GM10248 (cell line): ENCODE data around the gene EFNA4.

Experiments
- CTCF ChIA-PET: fragments of 300-600 bp; sonication (Branson Sonifier 250); formaldehyde crosslinking; extraction: SDS; loops from one replicate; lab custom pipeline; 2021; ENCODE audit warnings: antibody characterized with exemption; lab: Yijun Ruan, JAX
- POLR2A ChIA-PET: fragments of 350-650 bp; sonication (Branson Sonifier 250); formaldehyde crosslinking; extraction: SDS; loops from one replicate; lab custom pipeline; 2020; ENCODE audit warnings: antibody characterized with exemption; lab: Yijun Ruan, JAX
- DNase-seq: peaks from one replicate; pipeline ENCODE4 v3.0.0; 2012; ENCODE audit errors: extremely low spot score
- CTCF ChIP-seq: IDR thresholded peaks from 2 replicates; pipeline ENCODE4 v1.5.1; 2012; ENCODE audit warnings: mild to moderate bottlenecking, low read depth; ENCODE audit errors: extremely low read depth, missing control alignments, control extremely low read depth

EFNA4 gene

DNA sequence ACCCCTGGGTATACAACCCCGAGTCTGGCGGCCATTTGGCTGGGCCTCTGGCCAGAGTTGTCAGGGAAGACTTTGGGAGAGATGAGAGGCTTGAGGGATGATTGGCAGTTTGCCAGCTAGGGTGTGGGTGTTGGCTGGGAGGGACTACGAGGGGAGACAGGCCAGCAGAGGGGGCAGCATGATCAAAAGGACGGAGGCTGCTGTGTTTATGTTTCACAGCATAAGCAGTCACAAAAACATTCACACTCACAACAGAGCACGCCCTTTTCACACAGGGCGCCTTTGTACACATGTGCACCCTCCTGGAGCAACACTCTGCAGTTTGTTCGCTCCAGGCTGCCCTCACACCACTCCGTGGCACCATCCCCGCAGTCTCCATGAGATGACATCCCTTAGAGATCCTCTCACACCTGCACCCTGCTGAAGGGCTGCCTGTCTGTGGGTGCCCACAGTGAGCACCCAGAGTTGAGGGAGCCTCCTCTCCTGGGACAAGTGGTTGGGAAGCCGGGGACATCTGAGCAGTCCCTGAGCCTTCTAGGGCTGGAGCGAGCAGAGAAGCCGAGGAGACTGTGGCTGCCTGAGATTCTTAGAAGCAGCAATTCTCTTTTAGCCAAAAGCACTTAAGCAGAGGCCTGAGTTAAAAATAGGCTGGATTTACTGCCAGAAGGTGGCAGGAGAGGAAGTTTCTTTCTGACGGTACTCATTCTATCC is 30.5 kb downstream of the EFNA4 start:
- POLR2A ChIA-PET = no interaction called here
- peak; percentile 17 for TF ChIP-seq CTCF
- CTCF ChIA-PET = interaction anchor here (1.2 to 6.8 kb wide), 5 partner anchors 9 to 99 kb away, joined by 4 to 184 read pairs (median 10); no protein-coding TSS in a partner anchor
- DNase-seq = no peak

DNA sequence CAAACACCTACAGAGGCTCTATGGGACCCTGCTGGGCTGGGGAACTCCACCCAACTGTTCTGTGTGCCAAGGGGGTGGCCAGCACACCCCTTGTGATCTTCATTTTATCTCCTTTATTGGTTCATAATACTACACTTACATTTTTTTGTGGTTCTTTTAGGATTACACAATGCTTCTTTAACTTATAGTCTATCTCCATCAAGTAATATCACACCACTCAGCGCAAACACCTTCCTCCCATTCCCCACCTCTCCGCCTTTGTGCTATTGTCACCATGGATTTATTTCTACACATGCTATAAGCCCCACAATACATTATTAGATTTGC is 31.0 kb downstream of the EFNA4 start:
- no peak for DNase-seq
- CTCF ChIA-PET = interaction anchor here (0.9 to 4.7 kb wide), 7 partner anchors 9 to 99 kb away, joined by 3 to 29 read pairs (median 5); partner anchors contain the start of gene KRTCAP2
- POLR2A ChIA-PET = no interaction called here
- TF ChIP-seq CTCF = no peak

- no peak for DNase-seq
- ChIA-PET CTCF (interaction anchor here (0.7 to 4.7 kb wide), 4 partner anchors 14 to 76 kb away, joined by 3 to 28 read pairs (median 4); partner anchors contain the start of gene KRTCAP2), POLR2A (no interaction called here)
- TF ChIP-seq CTCF = no peak
Observed at GRCh38 chr1:155099331-155099730, 35.8 kb downstream of the EFNA4 start.

GRCh38 chr1:155103325-155103724 is 39.8 kb downstream of the EFNA4 start:
- CTCF ChIA-PET = interaction anchor here (0.7 to 6.6 kb wide), 3 partner anchors 12 to 90 kb away, joined by 3 to 26 read pairs (median 6); no protein-coding TSS in a partner anchor
- POLR2A ChIA-PET = no interaction called here

GRCh38 chr1:155104605-155105534 is 41.3 kb downstream of the EFNA4 start:
- no peak for DNase-seq
- ChIA-PET POLR2A (no interaction called here), CTCF (interaction anchor here (1.3 to 6.6 kb wide), 3 partner anchors 13 to 20 kb away, joined by 4 to 26 read pairs (median 6); no protein-coding TSS in a partner anchor)
- no peak for TF ChIP-seq CTCF

More at GRCh38 chr1:155103325-155103724, 39.8 kb downstream of the EFNA4 start:
- no peak for DNase-seq
- no peak for TF ChIP-seq CTCF

DNA sequence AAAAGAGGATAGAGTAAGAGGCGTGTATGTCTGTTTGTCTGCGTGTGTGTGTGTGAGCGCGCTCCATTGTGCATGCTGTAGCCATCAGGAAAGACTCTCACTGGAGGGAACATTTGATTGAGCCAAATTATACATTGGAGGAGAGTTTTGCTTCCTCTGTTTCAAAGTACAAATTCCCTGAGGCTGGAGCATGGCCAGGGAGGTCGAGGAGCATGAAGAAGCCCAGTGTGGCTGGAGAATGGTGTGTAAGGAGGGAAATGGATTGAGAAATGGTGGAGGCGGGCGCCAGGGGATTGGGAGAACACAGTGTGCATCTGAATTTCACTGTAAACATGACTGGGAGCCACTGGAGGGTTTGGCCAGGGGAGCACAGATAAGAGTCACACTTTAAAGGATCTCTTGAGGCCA is 42.1 kb downstream of the EFNA4 start:
- DNase-seq = no peak
- POLR2A ChIA-PET = no interaction called here
- TF ChIP-seq CTCF = no peak
- CTCF ChIA-PET = interaction anchor here (1.3 to 6.6 kb wide), 3 partner anchors 14 to 62 kb away, joined by 4 to 26 read pairs (median 14); no protein-coding TSS in a partner anchor
